Progenitor cell of endocrine pancreas (in vitro differentiated cells): ENCODE results near the gene NFKB2. TPM values are rescaled to one million over a fixed set of nuclear protein-coding genes. Genes with fewer than 3 reads are reported as not detected.

Source experiments
- DNase-seq: peaks from one replicate; pipeline ENCODE4 v3.0.0; 2021; ENCODE audit warnings: low spot score; ENCODE audit not compliant: unreplicated experiment
- H3K27ac Mint-ChIP-seq: 2 replicates; pipeline ENCODE4 v1.8.0; 2021; ENCODE audit warnings: mild to moderate bottlenecking, moderate library complexity, mixed read lengths
- H3K27me3 Mint-ChIP-seq: 2 replicates; pipeline ENCODE4 v1.8.0; 2021; ENCODE audit warnings: mixed read lengths
- H3K36me3 Mint-ChIP-seq: 2 replicates; pipeline ENCODE4 v1.8.0; 2022; ENCODE audit warnings: mixed read lengths; ENCODE audit not compliant: insufficient read depth
- H3K4me1 Mint-ChIP-seq: 2 replicates; pipeline ENCODE4 v1.8.0; 2021; ENCODE audit warnings: low read depth, mixed read lengths
- H3K4me3 Mint-ChIP-seq: 2 replicates; pipeline ENCODE4 v1.8.0; 2021; ENCODE audit warnings: low read depth, mild to moderate bottlenecking, moderate library complexity, mixed read lengths
- H3K9me3 Mint-ChIP-seq: 2 replicates; pipeline ENCODE4 v1.8.0; 2021; ENCODE audit warnings: low read depth, mixed read lengths
- CTCF ChIP-seq: fragments of 200-600 bp; sonication (generic); IDR thresholded peaks from one replicate; pipeline ENCODE4 v1.5.0; 2021; ENCODE audit warnings: antibody characterized with exemption, mild to moderate bottlenecking; ENCODE audit not compliant: unreplicated experiment
- total RNA-seq: library from RNA; stranded (reverse); gene quantifications from 2 replicates; pipeline ENCODE4 v1.2.1, GENCODE V29; 2021

The NFKB2 gene
- total RNA-seq, 1 donor from 2014 or later: 21.6 TPM

GRCh38 chr10:102424916-102425315 lies 29.4 kb downstream of the NFKB2 start:
- no peaks in the 10 kb centered on the region for H3K9me3 Mint-ChIP-seq
- H3K27me3 Mint-ChIP-seq: no peaks in the 10 kb centered on the region
- no peak for DNase-seq
- H3K36me3 Mint-ChIP-seq: no peaks in the 10 kb centered on the region
- TF ChIP-seq CTCF: no peak
- H3K4me3 Mint-ChIP-seq: no peak overlapping the region
- peaks cover 8% of the 10 kb centered on the region for H3K4me1 Mint-ChIP-seq
- no peak overlapping the region for H3K27ac Mint-ChIP-seq

- Mint-ChIP-seq H3K4me1 (peaks cover 7% of the 10 kb centered on the region), H3K27me3 (no peaks in the 10 kb centered on the region), H3K36me3 (no peaks in the 10 kb centered on the region), H3K27ac (no peak overlapping the region), H3K4me3 (no peak overlapping the region), H3K9me3 (no peaks in the 10 kb centered on the region)
- no peak for TF ChIP-seq CTCF
- no peak for DNase-seq
Observed at GRCh38 chr10:102425444-102425843, 29.9 kb downstream of the NFKB2 start.

GRCh38 chr10:102426803-102427287 lies 31.3 kb downstream of the NFKB2 start:
- no peak overlapping the region for H3K27ac Mint-ChIP-seq
- no peak for DNase-seq
- no peak overlapping the region for H3K4me3 Mint-ChIP-seq
- no peaks in the 10 kb centered on the region for H3K27me3 Mint-ChIP-seq
- no peak for TF ChIP-seq CTCF
- peaks cover 9% of the 10 kb centered on the region for H3K4me1 Mint-ChIP-seq
- no peaks in the 10 kb centered on the region for H3K36me3 Mint-ChIP-seq
- H3K9me3 Mint-ChIP-seq: no peaks in the 10 kb centered on the region

GRCh38 chr10:102429468-102429867 lies 34.0 kb downstream of the NFKB2 start:
- TF ChIP-seq CTCF: no peak
- H3K36me3 Mint-ChIP-seq: no peaks in the 10 kb centered on the region
- no peak overlapping the region for H3K27ac Mint-ChIP-seq
- DNase-seq: no peak
- H3K4me3 Mint-ChIP-seq: no peak overlapping the region
- H3K27me3 Mint-ChIP-seq: peaks cover under 1% of the 10 kb centered on the region
- peaks cover 5% of the 10 kb centered on the region for H3K4me1 Mint-ChIP-seq
- no peaks in the 10 kb centered on the region for H3K9me3 Mint-ChIP-seq

GRCh38 chr10:102431452-102432124 lies 36.1 kb downstream of the NFKB2 start:
- no peaks in the 10 kb centered on the region for H3K9me3 Mint-ChIP-seq

More at GRCh38 chr10:102431452-102432124, 36.1 kb downstream of the NFKB2 start:
- Mint-ChIP-seq H3K4me1 (peaks cover 8% of the 10 kb centered on the region), H3K36me3 (no peaks in the 10 kb centered on the region), H3K27me3 (peaks cover 20% of the 10 kb centered on the region), H3K27ac (peak overlapping the region; percentile 95), H3K4me3 (peak overlapping the region; percentile 94)
- DNase-seq: no peak
- no peak for TF ChIP-seq CTCF
